ENCODE data around the gene CDKN2AIPNL.
A peak's percentile ranks its signal among the peaks of the same experiment; 100 is the strongest.

Gene CDKN2AIPNL

DNA sequence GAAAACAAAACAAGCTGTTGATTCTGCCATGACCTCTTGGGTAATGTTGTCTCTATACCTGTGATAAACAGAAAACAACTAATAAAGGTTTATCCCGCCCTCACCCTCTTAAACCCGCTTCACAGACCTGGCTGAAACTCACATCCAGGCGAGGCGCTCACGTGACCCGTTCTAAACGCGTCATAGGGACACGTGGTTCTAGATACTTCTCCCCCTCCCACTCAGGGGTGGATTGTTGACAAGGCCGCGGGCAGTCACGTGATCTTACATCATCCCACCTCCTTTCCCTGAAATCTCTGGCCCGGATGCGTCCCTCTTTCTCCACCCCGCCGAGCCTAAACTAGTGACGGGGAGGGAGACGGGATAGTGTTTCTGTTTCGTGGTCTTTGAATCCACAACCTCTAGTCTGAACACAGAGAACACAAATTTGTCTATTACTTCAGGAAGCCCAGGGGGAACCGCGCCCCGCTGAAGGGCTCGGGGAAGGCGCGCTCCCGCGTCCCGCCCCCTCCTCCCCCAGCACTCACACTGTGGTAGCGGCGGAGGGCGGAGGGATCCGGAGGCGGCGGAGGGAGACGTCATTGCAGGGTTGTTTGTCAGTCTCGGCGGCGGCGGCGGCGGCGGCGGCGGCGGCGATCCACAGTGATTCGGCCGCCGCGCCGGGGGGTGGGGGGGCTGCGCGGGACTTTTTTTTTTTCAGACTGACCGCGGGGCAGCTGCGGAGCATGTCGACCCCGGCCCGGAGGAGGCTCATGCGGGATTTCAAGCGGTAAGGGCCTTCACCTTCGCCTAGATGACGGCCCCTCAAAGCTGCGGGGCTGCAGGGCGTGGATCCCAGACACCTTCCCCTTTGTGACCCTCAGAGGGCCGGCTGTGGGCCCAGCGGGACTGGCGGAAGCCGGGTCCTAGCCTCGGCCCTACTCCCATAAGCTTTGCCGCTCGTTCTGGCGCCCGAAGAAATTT, 40.5 kb downstream of the CDKN2AIPNL start, which contains the start of gene UBE2B (continued):
- TF ChIP-seq, protein P1, sequence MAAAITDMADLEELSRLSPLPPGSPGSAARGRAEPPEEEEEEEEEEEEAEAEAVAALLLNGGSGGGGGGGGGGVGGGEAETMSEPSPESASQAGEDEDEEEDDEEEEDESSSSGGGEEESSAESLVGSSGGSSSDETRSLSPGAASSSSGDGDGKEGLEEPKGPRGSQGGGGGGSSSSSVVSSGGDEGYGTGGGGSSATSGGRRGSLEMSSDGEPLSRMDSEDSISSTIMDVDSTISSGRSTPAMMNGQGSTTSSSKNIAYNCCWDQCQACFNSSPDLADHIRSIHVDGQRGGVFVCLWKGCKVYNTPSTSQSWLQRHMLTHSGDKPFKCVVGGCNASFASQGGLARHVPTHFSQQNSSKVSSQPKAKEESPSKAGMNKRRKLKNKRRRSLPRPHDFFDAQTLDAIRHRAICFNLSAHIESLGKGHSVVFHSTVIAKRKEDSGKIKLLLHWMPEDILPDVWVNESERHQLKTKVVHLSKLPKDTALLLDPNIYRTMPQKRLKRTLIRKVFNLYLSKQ (tag by site-specific recombination; IDR thresholded peaks at IDR 0.05; ENCODE audit: borderline replicate concordance) = no peak
- peak; percentile 70 for TF ChIP-seq ZNF843 (tag by site-specific recombination; IDR thresholded peaks at IDR 0.05)
- peak; percentile 86 for TF ChIP-seq SP2 (tag by site-specific recombination; IDR thresholded peaks at IDR 0.05)
- peak; percentile 56 for TF ChIP-seq OSR2 (tag by site-specific recombination; IDR thresholded peaks at IDR 0.05)
- peak; percentile 98 for TF ChIP-seq SP3 (tag by site-specific recombination; IDR thresholded peaks at IDR 0.05)
- TF ChIP-seq TCF7L2 (IDR thresholded peaks at IDR 0.05; ENCODE audit: borderline replicate concordance, low read depth, low read length) = no peak
- TF ChIP-seq ZNF707 (tag by site-specific recombination; IDR thresholded peaks at IDR 0.05) = no peak
- TF ChIP-seq, protein P2, sequence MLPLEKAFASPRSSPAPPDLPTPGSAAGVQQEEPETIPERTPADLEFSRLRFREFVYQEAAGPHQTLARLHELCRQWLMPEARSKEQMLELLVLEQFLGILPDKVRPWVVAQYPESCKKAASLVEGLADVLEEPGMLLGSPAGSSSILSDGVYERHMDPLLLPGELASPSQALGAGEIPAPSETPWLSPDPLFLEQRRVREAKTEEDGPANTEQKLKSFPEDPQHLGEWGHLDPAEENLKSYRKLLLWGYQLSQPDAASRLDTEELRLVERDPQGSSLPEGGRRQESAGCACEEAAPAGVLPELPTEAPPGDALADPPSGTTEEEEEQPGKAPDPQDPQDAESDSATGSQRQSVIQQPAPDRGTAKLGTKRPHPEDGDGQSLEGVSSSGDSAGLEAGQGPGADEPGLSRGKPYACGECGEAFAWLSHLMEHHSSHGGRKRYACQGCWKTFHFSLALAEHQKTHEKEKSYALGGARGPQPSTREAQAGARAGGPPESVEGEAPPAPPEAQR (tag by site-specific recombination; IDR thresholded peaks at IDR 0.05) = 0 out of 2 replicates have a peak, but pooled peaks have one; percentile 39
- TF ChIP-seq, protein P3, sequence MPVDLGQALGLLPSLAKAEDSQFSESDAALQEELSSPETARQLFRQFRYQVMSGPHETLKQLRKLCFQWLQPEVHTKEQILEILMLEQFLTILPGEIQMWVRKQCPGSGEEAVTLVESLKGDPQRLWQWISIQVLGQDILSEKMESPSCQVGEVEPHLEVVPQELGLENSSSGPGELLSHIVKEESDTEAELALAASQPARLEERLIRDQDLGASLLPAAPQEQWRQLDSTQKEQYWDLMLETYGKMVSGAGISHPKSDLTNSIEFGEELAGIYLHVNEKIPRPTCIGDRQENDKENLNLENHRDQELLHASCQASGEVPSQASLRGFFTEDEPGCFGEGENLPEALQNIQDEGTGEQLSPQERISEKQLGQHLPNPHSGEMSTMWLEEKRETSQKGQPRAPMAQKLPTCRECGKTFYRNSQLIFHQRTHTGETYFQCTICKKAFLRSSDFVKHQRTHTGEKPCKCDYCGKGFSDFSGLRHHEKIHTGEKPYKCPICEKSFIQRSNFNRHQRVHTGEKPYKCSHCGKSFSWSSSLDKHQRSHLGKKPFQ (tag by site-specific recombination; IDR thresholded peaks at IDR 0.05) = peak; percentile 84
- TF ChIP-seq SP7 (tag by site-specific recombination; IDR thresholded peaks at IDR 0.05) = peak; percentile 96
- no peak for TF ChIP-seq ZNF626 (tag by site-specific recombination; IDR thresholded peaks at IDR 0.05)
- no peak for TF ChIP-seq ZNF830 (tag by site-specific recombination; IDR thresholded peaks at IDR 0.05; ENCODE audit: low read depth)
- TF ChIP-seq, protein P4, sequence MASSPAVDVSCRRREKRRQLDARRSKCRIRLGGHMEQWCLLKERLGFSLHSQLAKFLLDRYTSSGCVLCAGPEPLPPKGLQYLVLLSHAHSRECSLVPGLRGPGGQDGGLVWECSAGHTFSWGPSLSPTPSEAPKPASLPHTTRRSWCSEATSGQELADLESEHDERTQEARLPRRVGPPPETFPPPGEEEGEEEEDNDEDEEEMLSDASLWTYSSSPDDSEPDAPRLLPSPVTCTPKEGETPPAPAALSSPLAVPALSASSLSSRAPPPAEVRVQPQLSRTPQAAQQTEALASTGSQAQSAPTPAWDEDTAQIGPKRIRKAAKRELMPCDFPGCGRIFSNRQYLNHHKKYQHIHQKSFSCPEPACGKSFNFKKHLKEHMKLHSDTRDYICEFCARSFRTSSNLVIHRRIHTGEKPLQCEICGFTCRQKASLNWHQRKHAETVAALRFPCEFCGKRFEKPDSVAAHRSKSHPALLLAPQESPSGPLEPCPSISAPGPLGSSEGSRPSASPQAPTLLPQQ (tag by site-specific recombination; IDR thresholded peaks at IDR 0.05) = peak; percentile 81
- peak; percentile 91 for TF ChIP-seq ZSCAN23 (tag by site-specific recombination; IDR thresholded peaks at IDR 0.05)
- TF ChIP-seq ZNF621 (tag by site-specific recombination; IDR thresholded peaks at IDR 0.05) = no peak
- TF ChIP-seq ZNF623 (tag by site-specific recombination; IDR thresholded peaks at IDR 0.05) = peak; percentile 42; the same call in 1 of the 2 replicates
- TF ChIP-seq ZNF155 (tag by site-specific recombination; IDR thresholded peaks at IDR 0.05) = no peak

DNA sequence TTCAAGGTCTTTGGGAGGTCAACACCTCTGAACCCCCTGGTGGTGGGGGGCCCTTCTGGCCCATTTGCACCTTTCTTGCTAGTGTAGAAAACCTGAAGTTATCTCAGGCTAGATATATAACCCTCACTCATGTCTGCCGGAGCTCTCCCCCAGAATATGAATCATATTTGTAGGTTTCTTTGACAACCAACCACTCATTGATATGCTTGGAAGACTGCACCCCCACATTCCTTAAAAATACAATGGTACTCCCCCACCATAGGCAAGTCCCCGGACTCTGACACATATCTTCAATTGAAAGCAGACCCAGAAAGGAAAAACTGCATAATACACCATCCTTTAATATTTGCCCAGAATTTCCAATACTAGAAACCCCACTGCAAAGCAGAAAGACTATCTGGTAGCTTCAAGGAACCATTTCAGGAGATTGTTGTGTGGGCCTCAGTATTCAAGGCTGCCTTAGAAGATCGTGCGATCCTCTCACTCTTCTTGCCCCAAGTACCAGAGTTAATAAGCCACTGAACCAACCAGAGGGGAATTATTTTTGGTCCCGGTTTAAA, 41.3 kb downstream of the CDKN2AIPNL start:
- ChIA-PET CTCF (interaction anchor here (0.7 kb wide), 2 partner anchors 8 to 11 kb away, joined by 3 read pairs; no protein-coding TSS in a partner anchor), POLR2A (interaction anchor here (0.6 kb wide), 1 partner anchor 416 kb away, joined by 6 read pairs; no protein-coding TSS in a partner anchor)
- Histone ChIP-seq H3K9me3 (ENCODE audit: control insufficient read depth, insufficient read depth, low read depth, low read length) (no peaks in the 10 kb centered on the region), H3K36me3 (ENCODE audit: control insufficient read depth in 2 of 2, insufficient read depth in 1 of 2, low read length in 2 of 2) (peaks cover 7 to 15% of the 10 kb centered on the region in 2 experiments; a peak in 2 of 3 replicates), H3K4me3 (ENCODE audit: low read depth, low read length) (peak overlapping the region; percentile 100), H3K4me1 (ENCODE audit: control insufficient read depth, insufficient read depth, low read length) (no peaks in the 10 kb centered on the region), H3K27ac (ENCODE audit: extremely low read depth, low read depth, low read length) (no peak overlapping the region; the same call in 1 of the 2 replicates)
- TF ChIP-seq, protein P5, sequence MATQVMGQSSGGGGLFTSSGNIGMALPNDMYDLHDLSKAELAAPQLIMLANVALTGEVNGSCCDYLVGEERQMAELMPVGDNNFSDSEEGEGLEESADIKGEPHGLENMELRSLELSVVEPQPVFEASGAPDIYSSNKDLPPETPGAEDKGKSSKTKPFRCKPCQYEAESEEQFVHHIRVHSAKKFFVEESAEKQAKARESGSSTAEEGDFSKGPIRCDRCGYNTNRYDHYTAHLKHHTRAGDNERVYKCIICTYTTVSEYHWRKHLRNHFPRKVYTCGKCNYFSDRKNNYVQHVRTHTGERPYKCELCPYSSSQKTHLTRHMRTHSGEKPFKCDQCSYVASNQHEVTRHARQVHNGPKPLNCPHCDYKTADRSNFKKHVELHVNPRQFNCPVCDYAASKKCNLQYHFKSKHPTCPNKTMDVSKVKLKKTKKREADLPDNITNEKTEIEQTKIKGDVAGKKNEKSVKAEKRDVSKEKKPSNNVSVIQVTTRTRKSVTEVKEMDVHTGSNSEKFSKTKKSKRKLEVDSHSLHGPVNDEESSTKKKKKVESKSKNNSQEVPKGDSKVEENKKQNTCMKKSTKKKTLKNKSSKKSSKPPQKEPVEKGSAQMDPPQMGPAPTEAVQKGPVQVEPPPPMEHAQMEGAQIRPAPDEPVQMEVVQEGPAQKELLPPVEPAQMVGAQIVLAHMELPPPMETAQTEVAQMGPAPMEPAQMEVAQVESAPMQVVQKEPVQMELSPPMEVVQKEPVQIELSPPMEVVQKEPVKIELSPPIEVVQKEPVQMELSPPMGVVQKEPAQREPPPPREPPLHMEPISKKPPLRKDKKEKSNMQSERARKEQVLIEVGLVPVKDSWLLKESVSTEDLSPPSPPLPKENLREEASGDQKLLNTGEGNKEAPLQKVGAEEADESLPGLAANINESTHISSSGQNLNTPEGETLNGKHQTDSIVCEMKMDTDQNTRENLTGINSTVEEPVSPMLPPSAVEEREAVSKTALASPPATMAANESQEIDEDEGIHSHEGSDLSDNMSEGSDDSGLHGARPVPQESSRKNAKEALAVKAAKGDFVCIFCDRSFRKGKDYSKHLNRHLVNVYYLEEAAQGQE (tag by site-specific recombination; IDR thresholded peaks at IDR 0.05) = no peak

Data from HEK293 (cell line).